Uterus (tissue), 2 donors: Measurements from ENCODE around the gene ADAMTS10.

Source experiments
- POLR2A ChIP-seq, 2 donors: fragments of 450-650 bp; IDR thresholded peaks; one replicate each; pipeline ENCODE4 v1.6.1; 2016; ENCODE audit warnings: antibody characterized with exemption in 2 of 2, mild to moderate bottlenecking in 1 of 2, moderate library complexity in 1 of 2
- TF ChIP-seq, protein P1 (sequence below), 4 experiments: fragments of 200-600 bp in 2 of 4; fragments of 450-650 bp in 2 of 4; sonication (generic) in 2 of 4; IDR thresholded peaks; one replicate each; pipeline ENCODE4 v1.5.1; 2016 to 2019; ENCODE audit warnings: antibody characterized with exemption in 4 of 4, mild to moderate bottlenecking in 2 of 4, moderate library complexity in 1 of 4

DNA sequence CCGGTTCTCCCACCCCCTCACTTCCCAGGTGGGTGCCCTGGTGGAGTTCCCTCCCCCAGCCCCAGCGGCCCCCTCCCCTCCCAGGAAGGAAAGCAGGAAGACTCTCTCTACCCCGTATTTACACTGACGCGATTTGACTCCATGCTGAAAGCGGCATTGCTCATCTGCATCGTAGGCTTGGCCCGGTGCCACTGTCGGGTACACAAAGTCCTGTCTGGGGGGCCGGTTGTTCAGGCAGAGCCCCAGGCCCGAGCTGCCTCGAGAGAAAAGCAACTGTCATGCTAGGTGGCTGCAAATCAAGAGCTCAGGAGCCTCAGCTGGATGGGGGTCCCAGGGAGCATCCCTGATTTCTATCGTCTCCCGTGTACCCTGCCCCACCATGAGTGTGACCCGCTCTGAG, 14.9 kb downstream of the ADAMTS10 start:
- TF ChIP-seq, protein P1, sequence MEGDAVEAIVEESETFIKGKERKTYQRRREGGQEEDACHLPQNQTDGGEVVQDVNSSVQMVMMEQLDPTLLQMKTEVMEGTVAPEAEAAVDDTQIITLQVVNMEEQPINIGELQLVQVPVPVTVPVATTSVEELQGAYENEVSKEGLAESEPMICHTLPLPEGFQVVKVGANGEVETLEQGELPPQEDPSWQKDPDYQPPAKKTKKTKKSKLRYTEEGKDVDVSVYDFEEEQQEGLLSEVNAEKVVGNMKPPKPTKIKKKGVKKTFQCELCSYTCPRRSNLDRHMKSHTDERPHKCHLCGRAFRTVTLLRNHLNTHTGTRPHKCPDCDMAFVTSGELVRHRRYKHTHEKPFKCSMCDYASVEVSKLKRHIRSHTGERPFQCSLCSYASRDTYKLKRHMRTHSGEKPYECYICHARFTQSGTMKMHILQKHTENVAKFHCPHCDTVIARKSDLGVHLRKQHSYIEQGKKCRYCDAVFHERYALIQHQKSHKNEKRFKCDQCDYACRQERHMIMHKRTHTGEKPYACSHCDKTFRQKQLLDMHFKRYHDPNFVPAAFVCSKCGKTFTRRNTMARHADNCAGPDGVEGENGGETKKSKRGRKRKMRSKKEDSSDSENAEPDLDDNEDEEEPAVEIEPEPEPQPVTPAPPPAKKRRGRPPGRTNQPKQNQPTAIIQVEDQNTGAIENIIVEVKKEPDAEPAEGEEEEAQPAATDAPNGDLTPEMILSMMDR (IDR thresholded peaks at IDR 0.05): no peak
- TF ChIP-seq POLR2A (IDR thresholded peaks at IDR 0.05): no peak
